Measurements from ENCODE around the gene SEPTIN8.

SEPTIN8 gene

GRCh38 chr5:132749506-132749905 is 27.5 kb downstream of the SEPTIN8 start:
- H3K36me3 ChIP-seq (replicated peaks), result no peaks in the 10 kb centered on the region
- TF ChIP-seq CTCF (IDR thresholded peaks at IDR 0.05; ENCODE audit: low read depth, low read length, missing control alignments), result no peak
- DNase-seq, result no peak
- no peak overlapping the region for H3K27ac ChIP-seq
- in situ Hi-C loops (cut with HindIII; ENCODE audit: low pct_ligation_motif_present, low sequenced_read_pairs), result no loop called here
- no peak overlapping the region for H3K4me3 ChIP-seq (ENCODE audit: low read depth, low read length)
- H3K27me3 ChIP-seq (replicated peaks), result peaks cover 19% of the 10 kb centered on the region

- H3K27ac ChIP-seq, result no peak overlapping the region
- in situ Hi-C loops (cut with HindIII; ENCODE audit: low pct_ligation_motif_present, low sequenced_read_pairs), result no loop called here
These were observed 28.5 kb downstream of the SEPTIN8 start for GRCh38 chr5:132748522-132749000.

GRCh38 chr5:132747616-132748440 is 29.2 kb downstream of the SEPTIN8 start:
- in situ Hi-C loops (cut with HindIII; ENCODE audit: low pct_ligation_motif_present, low sequenced_read_pairs), result no loop called here
- Histone ChIP-seq H3K36me3 (replicated peaks) (no peaks in the 10 kb centered on the region), H3K27ac (no peak overlapping the region), H3K27me3 (replicated peaks) (peaks cover 19% of the 10 kb centered on the region), H3K4me3 (ENCODE audit: low read depth, low read length) (peak overlapping the region; percentile 44)
- no peak for TF ChIP-seq CTCF (IDR thresholded peaks at IDR 0.05; ENCODE audit: low read depth, low read length, missing control alignments)
- no peak for DNase-seq

More at GRCh38 chr5:132748522-132749000, 28.5 kb downstream of the SEPTIN8 start:
- no peak for TF ChIP-seq CTCF (IDR thresholded peaks at IDR 0.05; ENCODE audit: low read depth, low read length, missing control alignments)
- H3K36me3 ChIP-seq (replicated peaks), result no peaks in the 10 kb centered on the region
- H3K4me3 ChIP-seq (ENCODE audit: low read depth, low read length), result no peak overlapping the region
- DNase-seq, result no peak
- peaks cover 19% of the 10 kb centered on the region for H3K27me3 ChIP-seq (replicated peaks)

- H3K27ac ChIP-seq, result no peak within 1 kb of the TSS
- peaks cover 19% of the 10 kb centered on the region for H3K27me3 ChIP-seq (replicated peaks)
- TF ChIP-seq CTCF (IDR thresholded peaks at IDR 0.05; ENCODE audit: low read depth, low read length, missing control alignments), result peak; percentile 55
- H3K36me3 ChIP-seq (replicated peaks), result no peaks in the 10 kb centered on the region
- DNase-seq, result peak; percentile 10
- in situ Hi-C loops (cut with HindIII; ENCODE audit: low pct_ligation_motif_present, low sequenced_read_pairs), result no loop called here
- H3K4me3 ChIP-seq (ENCODE audit: low read depth, low read length), result peak within 1 kb of the TSS; percentile 44
These were observed 30.0 kb downstream of the SEPTIN8 start, which contains the start of gene CCNI2 for GRCh38 chr5:132746954-132747615. Gene CCNI2, plus strand, starts transcription at chr5:132747426. Its CDS starts 70 bp downstream, at chr5:132747496.

- in situ Hi-C loops (cut with HindIII; ENCODE audit: low pct_ligation_motif_present, low sequenced_read_pairs), result no loop called here
- Histone ChIP-seq H3K4me3 (ENCODE audit: low read depth, low read length) (no peak overlapping the region), H3K36me3 (replicated peaks) (no peaks in the 10 kb centered on the region), H3K27ac (no peak overlapping the region), H3K27me3 (replicated peaks) (peaks cover 19% of the 10 kb centered on the region)
- no peak for TF ChIP-seq CTCF (IDR thresholded peaks at IDR 0.05; ENCODE audit: low read depth, low read length, missing control alignments)
- no peak for DNase-seq
These were observed 30.5 kb downstream of the SEPTIN8 start for GRCh38 chr5:132746592-132746953.
